ENCODE results near the gene FIBP.

Gene FIBP

GRCh38 chr11:65859095-65859811 lies 29.0 kb downstream of the FIBP start:
- no peak for TF ChIP-seq ZFX (IDR thresholded peaks at IDR 0.05)
- TF ChIP-seq CTCF (conservative IDR thresholded peaks at IDR 0.05) = no peak
- peak overlapping the region; percentile 98 for H3K27ac ChIP-seq

- H3K27ac ChIP-seq = peak overlapping the region; percentile 98
- no peak for TF ChIP-seq ZFX (IDR thresholded peaks at IDR 0.05)
These were observed 29.6 kb downstream of the FIBP start for GRCh38 chr11:65858681-65859087.

- TF ChIP-seq ZFX (IDR thresholded peaks at IDR 0.05) (no peak), CTCF (conservative IDR thresholded peaks at IDR 0.05) (no peak)
- peak within 1 kb of the TSS; percentile 98 for H3K27ac ChIP-seq
These were observed 30.2 kb downstream of the FIBP start, which contains the start of gene CFL1 for GRCh38 chr11:65857853-65858680. Gene CFL1 (minus strand): TSS chr11:65858180. CDS start chr11:65858099, 81 bp downstream.

- peak overlapping the region; percentile 98 for H3K27ac ChIP-seq
- TF ChIP-seq CTCF (conservative IDR thresholded peaks at IDR 0.05) (no peak; the same call in 1 of the 2 replicates), ZFX (IDR thresholded peaks at IDR 0.05) (peak; percentile 60)
These were observed 30.8 kb downstream of the FIBP start for GRCh38 chr11:65857500-65857852.

- peak overlapping the region; percentile 98 for H3K27ac ChIP-seq
- TF ChIP-seq ZFX (IDR thresholded peaks at IDR 0.05) (peak; percentile 75), CTCF (conservative IDR thresholded peaks at IDR 0.05) (no peak)
These were observed 31.4 kb downstream of the FIBP start for GRCh38 chr11:65856689-65857499.

GRCh38 chr11:65855927-65856363 lies 32.3 kb downstream of the FIBP start:
- peak overlapping the region; percentile 98 for H3K27ac ChIP-seq
- TF ChIP-seq ZFX (IDR thresholded peaks at IDR 0.05) (no peak), CTCF (conservative IDR thresholded peaks at IDR 0.05) (no peak)
